AG10803 (cell line): ENCODE results near the gene REXO1.
"Not testable (repeated sequence)": the region's sequence is repeated elsewhere in the genome, so short reads cannot be mapped to it uniquely, and the experiment has no call there.

Source experiments
- DNase-seq: peaks from one replicate; pipeline ENCODE4 v3.0.0; 2010; ENCODE audit warnings: low read depth
- H3K4me3 ChIP-seq: 2 replicates; pipeline ENCODE4 v1.5.1; 2011; ENCODE audit warnings: mild to moderate bottlenecking, low read length, control low read depth
- CTCF ChIP-seq: conservative IDR thresholded peaks from 2 replicates; pipeline ENCODE4 v1.5.1; 2011; ENCODE audit warnings: mild to moderate bottlenecking, low read length, control low read depth, inconsistent platforms

Gene REXO1

GRCh38 chr19:1884719-1885334 is 36.5 kb upstream of the REXO1 start:
- TF ChIP-seq CTCF: no peak
- peak overlapping the region; percentile 89 for H3K4me3 ChIP-seq
- DNase-seq: no peak

GRCh38 chr19:1884291-1884718 is 36.0 kb upstream of the REXO1 start:
- peak overlapping the region; percentile 89 for H3K4me3 ChIP-seq
- no peak for DNase-seq
- no peak for TF ChIP-seq CTCF

GRCh38 chr19:1883784-1884183 is 35.5 kb upstream of the REXO1 start:
- H3K4me3 ChIP-seq: peak overlapping the region; percentile 89
- no peak for DNase-seq
- TF ChIP-seq CTCF: no peak

- H3K4me3 ChIP-seq: peak overlapping the region; percentile 89
- DNase-seq: no peak
- no peak for TF ChIP-seq CTCF
Measured at GRCh38 chr19:1882786-1883692, 34.8 kb upstream of the REXO1 start.

- H3K4me3 ChIP-seq: no peak overlapping the region
- no peak for DNase-seq
- no peak for TF ChIP-seq CTCF
Measured at GRCh38 chr19:1882089-1882785, 34.0 kb upstream of the REXO1 start.

- H3K4me3 ChIP-seq, DNase-seq: not testable (repeated sequence)
Measured at GRCh38 chr19:1881393-1882088, 33.3 kb upstream of the REXO1 start.
